ENCODE measurements around the gene PCDHB16. TPM values are rescaled to one million over a fixed set of nuclear protein-coding genes. Genes with fewer than 3 reads are reported as not detected.

The PCDHB16 gene
- total and polyA plus RNA-seq, 2 of the 13 experiments (the other 11 are each of a cell fraction or from before 2014, with no cell fraction given): 0.60 to 0.66 TPM

DNA sequence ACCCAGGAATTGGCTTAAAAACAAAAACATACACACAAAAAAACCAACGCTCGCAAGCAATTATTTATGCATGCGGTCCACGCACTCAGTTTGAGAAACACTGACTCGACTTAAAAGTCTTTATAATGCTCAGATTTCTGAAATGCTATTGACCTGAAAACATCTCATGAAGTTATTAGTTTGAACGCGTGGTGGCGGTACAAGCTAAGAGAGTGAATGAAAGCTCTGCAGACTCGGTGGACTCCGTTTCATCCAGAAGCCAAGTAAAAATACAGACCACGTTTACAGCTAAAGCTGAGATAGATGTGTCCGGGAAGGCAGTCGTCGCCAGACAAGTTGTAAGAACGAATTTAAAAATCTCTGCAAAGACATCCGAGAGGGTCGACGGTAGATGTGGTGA lies 32.4 kb upstream of the PCDHB16 start, which contains the start of gene PCDHB6:
Gene PCDHB6 (plus strand): TSS at position 246 of the 400 bp plus-strand sequence. CDS start 201 bp downstream, outside the sequence.
- Histone ChIP-seq H2AFZ (ENCODE audit: low read length) (peak within 1 kb of the TSS; percentile 64), H3K27ac (ENCODE audit: extremely low read length, insufficient read depth, low read length) (no peak within 1 kb of the TSS), H3K4me2 (ENCODE audit: low read depth, low read length) (peak within 1 kb of the TSS; percentile 67), H3K27me3 (ENCODE audit: control insufficient read depth in 1 of 2, insufficient read depth in 2 of 2, low read length in 2 of 2) (peaks cover 0 to 10% of the 10 kb centered on the region in 2 experiments; a peak in 1 of 5 replicates), H3K36me3 (replicated peaks in 1 of 2; ENCODE audit: control insufficient read depth in 1 of 2, insufficient read depth in 2 of 2, low read length in 2 of 2) (no peaks in the 10 kb centered on the region), H3K79me2 (ENCODE audit: insufficient read depth, low read length) (no peaks in the 10 kb centered on the region), H3K4me1 (ENCODE audit: insufficient read depth, low read length) (peaks cover 7% of the 10 kb centered on the region; the same call in 1 of the 2 replicates), H3K4me3 (replicated peaks in 1 of 3; ENCODE audit: insufficient read depth in 1 of 3, low read depth in 2 of 3, low read length in 3 of 3) (peak within 1 kb of the TSS in 2 of 3 experiments; percentile 18 to 47; a peak in 2 of 6 replicates), H4K20me1 (ENCODE audit: insufficient read depth, low read length) (no peaks in the 10 kb centered on the region), H3K9me3 (ENCODE audit: low read length) (no peaks in the 10 kb centered on the region), H3K9ac (ENCODE audit: insufficient read depth, low read depth, low read length) (no peak within 1 kb of the TSS)
- in situ Hi-C loops (cut with HindIII; ENCODE audit: extremely low pct_ligation_motif_present, low pct_unique_long_range_greater_than_20kb) (no loop called here), intact Hi-C loops (cut with micrococcal nuclease; ENCODE audit: unreplicated experiment) (loop anchor here (2.0 kb wide), 2 partner anchors 55 to 65 kb away; partner anchors contain the start of gene PCDHB2)
- ATAC-seq: peak; percentile 90
- no TSS peak for BruUV-seq (replicated peaks)
- 7% methylated on average over 17 of the region's 18 CpGs for WGBS (ENCODE audit: low lambda C conversion rate)
- CTCF ChIA-PET (ENCODE audit: low intra/inter-chr PET ratio, low total read pairs): interaction anchor here (0.7 to 1.2 kb wide), 2 partner anchors 29 to 414 kb away, joined by 3 read pairs; no protein-coding TSS in a partner anchor
- POLR2A ChIA-PET: no interaction called here
- peak; percentile 56 for DNase-seq (ENCODE audit: low spot score)
- FAIRE-seq: peak; percentile 4
- TF ChIP-seq, protein P1, sequence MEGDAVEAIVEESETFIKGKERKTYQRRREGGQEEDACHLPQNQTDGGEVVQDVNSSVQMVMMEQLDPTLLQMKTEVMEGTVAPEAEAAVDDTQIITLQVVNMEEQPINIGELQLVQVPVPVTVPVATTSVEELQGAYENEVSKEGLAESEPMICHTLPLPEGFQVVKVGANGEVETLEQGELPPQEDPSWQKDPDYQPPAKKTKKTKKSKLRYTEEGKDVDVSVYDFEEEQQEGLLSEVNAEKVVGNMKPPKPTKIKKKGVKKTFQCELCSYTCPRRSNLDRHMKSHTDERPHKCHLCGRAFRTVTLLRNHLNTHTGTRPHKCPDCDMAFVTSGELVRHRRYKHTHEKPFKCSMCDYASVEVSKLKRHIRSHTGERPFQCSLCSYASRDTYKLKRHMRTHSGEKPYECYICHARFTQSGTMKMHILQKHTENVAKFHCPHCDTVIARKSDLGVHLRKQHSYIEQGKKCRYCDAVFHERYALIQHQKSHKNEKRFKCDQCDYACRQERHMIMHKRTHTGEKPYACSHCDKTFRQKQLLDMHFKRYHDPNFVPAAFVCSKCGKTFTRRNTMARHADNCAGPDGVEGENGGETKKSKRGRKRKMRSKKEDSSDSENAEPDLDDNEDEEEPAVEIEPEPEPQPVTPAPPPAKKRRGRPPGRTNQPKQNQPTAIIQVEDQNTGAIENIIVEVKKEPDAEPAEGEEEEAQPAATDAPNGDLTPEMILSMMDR (CRISPR knock-in tag; IDR thresholded peaks at IDR 0.05): peak; percentile 72
- TF ChIP-seq, protein P2, sequence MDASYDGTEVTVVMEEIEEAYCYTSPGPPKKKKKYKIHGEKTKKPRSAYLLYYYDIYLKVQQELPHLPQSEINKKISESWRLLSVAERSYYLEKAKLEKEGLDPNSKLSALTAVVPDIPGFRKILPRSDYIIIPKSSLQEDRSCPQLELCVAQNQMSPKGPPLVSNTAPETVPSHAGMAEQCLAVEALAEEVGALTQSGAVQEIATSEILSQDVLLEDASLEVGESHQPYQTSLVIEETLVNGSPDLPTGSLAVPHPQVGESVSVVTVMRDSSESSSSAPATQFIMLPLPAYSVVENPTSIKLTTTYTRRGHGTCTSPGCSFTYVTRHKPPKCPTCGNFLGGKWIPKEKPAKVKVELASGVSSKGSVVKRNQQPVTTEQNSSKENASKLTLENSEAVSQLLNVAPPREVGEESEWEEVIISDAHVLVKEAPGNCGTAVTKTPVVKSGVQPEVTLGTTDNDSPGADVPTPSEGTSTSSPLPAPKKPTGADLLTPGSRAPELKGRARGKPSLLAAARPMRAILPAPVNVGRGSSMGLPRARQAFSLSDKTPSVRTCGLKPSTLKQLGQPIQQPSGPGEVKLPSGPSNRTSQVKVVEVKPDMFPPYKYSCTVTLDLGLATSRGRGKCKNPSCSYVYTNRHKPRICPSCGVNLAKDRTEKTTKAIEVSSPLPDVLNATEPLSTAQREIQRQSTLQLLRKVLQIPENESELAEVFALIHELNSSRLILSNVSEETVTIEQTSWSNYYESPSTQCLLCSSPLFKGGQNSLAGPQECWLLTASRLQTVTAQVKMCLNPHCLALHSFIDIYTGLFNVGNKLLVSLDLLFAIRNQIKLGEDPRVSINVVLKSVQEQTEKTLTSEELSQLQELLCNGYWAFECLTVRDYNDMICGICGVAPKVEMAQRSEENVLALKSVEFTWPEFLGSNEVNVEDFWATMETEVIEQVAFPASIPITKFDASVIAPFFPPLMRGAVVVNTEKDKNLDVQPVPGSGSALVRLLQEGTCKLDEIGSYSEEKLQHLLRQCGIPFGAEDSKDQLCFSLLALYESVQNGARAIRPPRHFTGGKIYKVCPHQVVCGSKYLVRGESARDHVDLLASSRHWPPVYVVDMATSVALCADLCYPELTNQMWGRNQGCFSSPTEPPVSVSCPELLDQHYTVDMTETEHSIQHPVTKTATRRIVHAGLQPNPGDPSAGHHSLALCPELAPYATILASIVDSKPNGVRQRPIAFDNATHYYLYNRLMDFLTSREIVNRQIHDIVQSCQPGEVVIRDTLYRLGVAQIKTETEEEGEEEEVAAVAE (CRISPR knock-in tag; IDR thresholded peaks at IDR 0.05; ENCODE audit: borderline replicate concordance): no peak
- TF ChIP-seq JUND (CRISPR knock-in tag; IDR thresholded peaks at IDR 0.05) (no peak), GFI1 (CRISPR knock-in tag; IDR thresholded peaks at IDR 0.05; ENCODE audit: borderline replicate concordance) (no peak), PLRG1 (conservative IDR thresholded peaks at IDR 0.05) (no peak), ZNF615 (CRISPR knock-in tag; IDR thresholded peaks at IDR 0.05; ENCODE audit: borderline replicate concordance) (no peak), NONO (IDR thresholded peaks at IDR 0.05) (no peak), NONO (CRISPR knock-in tag; conservative IDR thresholded peaks at IDR 0.05) (no peak), SP140L (CRISPR knock-in tag; IDR thresholded peaks at IDR 0.05; ENCODE audit: borderline replicate concordance) (no peak), ZNF781 (CRISPR knock-in tag; IDR thresholded peaks at IDR 0.05; ENCODE audit: borderline replicate concordance, not compliant biosample characterization) (peak; percentile 44), MEIS2 (CRISPR knock-in tag; IDR thresholded peaks at IDR 0.05) (no peak), SCMH1 (CRISPR knock-in tag; IDR thresholded peaks at IDR 0.05; ENCODE audit: borderline replicate concordance) (no peak), ZNF326 (CRISPR knock-in tag; IDR thresholded peaks at IDR 0.05; ENCODE audit: borderline replicate concordance) (no peak)
- TF ChIP-seq, protein P3, sequence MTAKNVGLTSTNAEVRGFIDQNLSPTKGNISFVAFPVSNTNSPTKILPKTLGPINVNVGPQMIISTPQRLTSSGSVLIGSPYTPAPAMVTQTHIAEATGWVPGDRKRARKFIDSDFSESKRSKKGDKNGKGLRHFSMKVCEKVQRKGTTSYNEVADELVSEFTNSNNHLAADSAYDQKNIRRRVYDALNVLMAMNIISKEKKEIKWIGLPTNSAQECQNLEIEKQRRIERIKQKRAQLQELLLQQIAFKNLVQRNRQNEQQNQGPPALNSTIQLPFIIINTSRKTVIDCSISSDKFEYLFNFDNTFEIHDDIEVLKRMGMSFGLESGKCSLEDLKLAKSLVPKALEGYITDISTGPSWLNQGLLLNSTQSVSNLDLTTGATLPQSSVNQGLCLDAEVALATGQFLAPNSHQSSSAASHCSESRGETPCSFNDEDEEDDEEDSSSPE (CRISPR knock-in tag; IDR thresholded peaks at IDR 0.05): no peak
- TF ChIP-seq, protein P4, sequence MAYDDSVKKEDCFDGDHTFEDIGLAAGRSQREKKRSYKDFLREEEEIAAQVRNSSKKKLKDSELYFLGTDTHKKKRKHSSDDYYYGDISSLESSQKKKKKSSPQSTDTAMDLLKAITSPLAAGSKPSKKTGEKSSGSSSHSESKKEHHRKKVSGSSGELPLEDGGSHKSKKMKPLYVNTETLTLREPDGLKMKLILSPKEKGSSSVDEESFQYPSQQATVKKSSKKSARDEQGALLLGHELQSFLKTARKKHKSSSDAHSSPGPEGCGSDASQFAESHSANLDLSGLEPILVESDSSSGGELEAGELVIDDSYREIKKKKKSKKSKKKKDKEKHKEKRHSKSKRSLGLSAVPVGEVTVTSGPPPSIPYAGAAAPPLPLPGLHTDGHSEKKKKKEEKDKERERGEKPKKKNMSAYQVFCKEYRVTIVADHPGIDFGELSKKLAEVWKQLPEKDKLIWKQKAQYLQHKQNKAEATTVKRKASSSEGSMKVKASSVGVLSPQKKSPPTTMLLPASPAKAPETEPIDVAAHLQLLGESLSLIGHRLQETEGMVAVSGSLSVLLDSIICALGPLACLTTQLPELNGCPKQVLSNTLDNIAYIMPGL (CRISPR knock-in tag; IDR thresholded peaks at IDR 0.05; ENCODE audit: borderline replicate concordance in 1 of 2, low read depth in 1 of 2): peak in 1 of 2 experiments; percentile 73; a peak in 2 of 4 replicates

Data from HepG2 (cell line).